Endothelial cell of umbilical vein (primary cell): ENCODE measurements around the gene EPYC. TPM values are rescaled to one million over a fixed set of nuclear protein-coding genes. Genes with fewer than 3 reads are reported as not detected.

Source experiments
- BruUV-seq: library from RNA; stranded (reverse); fragments of 400-500 nt; replicated peaks from 2 replicates; lab custom pipeline; 2021; lab: Mats Ljungman, UMichigan
- CTCF ChIA-PET: fragments of 300-600, 350-600 bp; sonication (Branson Sonifier 250); formaldehyde crosslinking; loops from one replicate; lab custom pipeline; 2021; ENCODE audit warnings: antibody characterized with exemption, inconsistent platforms; lab: Charles Lee
- POLR2A ChIA-PET: fragments of 300-600, 350-600 bp; sonication (Branson Sonifier 250); formaldehyde crosslinking; loops from one replicate; lab custom pipeline; 2021; ENCODE audit warnings: antibody characterized with exemption, inconsistent platforms; lab: Charles Lee
- DNase-seq: peaks from one replicate; pipeline ENCODE4 v3.0.0-alpha.2; 2011; ENCODE audit warnings: low read depth, low spot score
- FAIRE-seq: peaks from 2 replicates; lab custom pipeline; 2011; peaks lifted over from hg19 to GRCh38; lab: Jason Lieb, UNC
- H2AFZ ChIP-seq: 2 replicates; pipeline ENCODE4 v1.6.0; 2012; ENCODE audit warnings: low read depth, low read length, control low read depth, inconsistent platforms
- H3K27ac ChIP-seq: 2 replicates; pipeline ENCODE4 v1.5.1; 2011; ENCODE audit warnings: low read depth, mild to moderate bottlenecking, control low read depth, low read length, moderate library complexity; ENCODE audit not compliant: insufficient read depth
- H3K27me3 ChIP-seq, 2 experiments: 2 replicates each; pipeline versions ENCODE4 v1.6.0 to v1.6.1; 2011; ENCODE audit warnings: low read length in 2 of 2, mixed read lengths in 1 of 2; ENCODE audit not compliant: control insufficient read depth in 2 of 2, insufficient read depth in 2 of 2
- H3K36me3 ChIP-seq, 2 experiments: 2 replicates in 1 of 2; 3 replicates in 1 of 2; pipeline ENCODE4 v1.5.1; 2011; ENCODE audit warnings: low read length in 2 of 2, mild to moderate bottlenecking in 1 of 2, moderate library complexity in 1 of 2; ENCODE audit not compliant: control insufficient read depth in 2 of 2, insufficient read depth in 2 of 2; ENCODE audit errors: extremely low read depth in 1 of 2
- H3K4me1 ChIP-seq: 3 replicates; pipeline ENCODE4 v1.5.1; 2011; ENCODE audit warnings: mild to moderate bottlenecking, low read length; ENCODE audit not compliant: control insufficient read depth, insufficient read depth; ENCODE audit errors: extremely low read depth
- H3K4me2 ChIP-seq: 2 replicates; pipeline ENCODE4 v1.6.1; 2011; ENCODE audit warnings: low read length, control low read depth, mixed read lengths; ENCODE audit not compliant: insufficient read depth
- H3K4me3 ChIP-seq, 3 experiments: fragments of 200-600 bp in 1 of 3; sonication (generic), shearing (Covaris generic) in 1 of 3; replicated peaks in 1 of 3; 2 replicates each; pipeline ENCODE4 v1.5.1; 2011 to 2016; ENCODE audit warnings: control low read depth in 3 of 3, low read length in 3 of 3, mild to moderate bottlenecking in 2 of 3, inconsistent platforms in 1 of 3, low read depth in 1 of 3, moderate library complexity in 1 of 3; ENCODE audit not compliant: insufficient read depth in 1 of 3
- H3K79me2 ChIP-seq: 2 replicates; pipeline ENCODE4 v1.6.0; 2012; ENCODE audit warnings: low read length, inconsistent platforms; ENCODE audit not compliant: control insufficient read depth, insufficient read depth
- H3K9ac ChIP-seq: replicated peaks from 2 replicates; pipeline ENCODE3; 2011; ENCODE audit warnings: low read length, control low read depth; ENCODE audit not compliant: insufficient read depth; ENCODE audit errors: extremely low read depth
- H3K9me1 ChIP-seq: replicated peaks from 3 replicates; pipeline ENCODE4 v1.6.0; 2011; ENCODE audit warnings: mild to moderate bottlenecking, low read length; ENCODE audit not compliant: control insufficient read depth, insufficient read depth; ENCODE audit errors: extremely low read depth
- H3K9me3 ChIP-seq: replicated peaks from 2 replicates; pipeline ENCODE4 v1.5.1; 2012; ENCODE audit warnings: low read length, inconsistent platforms; ENCODE audit not compliant: control insufficient read depth, insufficient read depth
- H4K20me1 ChIP-seq: replicated peaks from 2 replicates; pipeline ENCODE3; 2011; ENCODE audit warnings: mild to moderate bottlenecking, low read length; ENCODE audit not compliant: control insufficient read depth, insufficient read depth; ENCODE audit errors: extremely low read depth
- CTCF ChIP-seq, 2 donors: IDR thresholded peaks; 1 replicate in 1 of 2; 2 replicates in 1 of 2; pipeline ENCODE4 v1.5.1; 2011; ENCODE audit warnings: low read length in 2 of 2, mild to moderate bottlenecking in 2 of 2, moderate library complexity in 2 of 2, control low read depth in 1 of 2, inconsistent platforms in 1 of 2, low read depth in 1 of 2; ENCODE audit not compliant: insufficient read depth in 1 of 2; ENCODE audit errors: extremely low read depth in 1 of 2
- EZH2 ChIP-seq: IDR thresholded peaks from 2 replicates; pipeline ENCODE4 v1.6.1; 2012; ENCODE audit warnings: borderline replicate concordance, low read depth, mild to moderate bottlenecking, moderate library complexity, low read length, inconsistent platforms; ENCODE audit not compliant: severe bottlenecking
- FOS ChIP-seq: IDR thresholded peaks from 2 replicates; pipeline ENCODE4 v1.6.1; 2011; ENCODE audit warnings: mild to moderate bottlenecking, low read length, moderate library complexity, borderline replicate concordance; ENCODE audit not compliant: insufficient read depth
- JUN ChIP-seq: IDR thresholded peaks from 2 replicates; pipeline ENCODE4 v1.6.1; 2011; ENCODE audit warnings: borderline replicate concordance, low read depth; ENCODE audit not compliant: insufficient read length, insufficient read depth
- MYC ChIP-seq: IDR thresholded peaks from one replicate; pipeline ENCODE4 v1.6.1; 2011; ENCODE audit warnings: mild to moderate bottlenecking, low read depth, low read length
- POLR2A ChIP-seq: IDR thresholded peaks from 2 replicates; pipeline ENCODE4 v1.6.1; 2012; ENCODE audit warnings: low read depth, mild to moderate bottlenecking, control low read depth, low read length
- POLR2AphosphoS5 ChIP-seq: IDR thresholded peaks from 2 replicates; pipeline ENCODE4 v1.6.1; 2012; ENCODE audit warnings: low read depth, mild to moderate bottlenecking, control low read depth, low read length, moderate library complexity; ENCODE audit not compliant: insufficient read depth
- dilution Hi-C: fragments of 300-500 bp; cut with MboI; formaldehyde crosslinking; loops from one replicate; pipeline ENCODE4 v1.15.0; 2019; ENCODE audit warnings: low sequenced_read_pairs; ENCODE audit not compliant: extremely low pct_ligation_motif_present
- intact Hi-C: fragments of 100-400 bp; cut with micrococcal nuclease; formaldehyde crosslinking; loops from one replicate; pipeline ENCODE4 v1.10.0; 2022
- polyA plus RNA-seq, 4 experiments: library from polyadenylated mRNA; depleted of rRNA in 3 of 4; stranded (reverse) in 3 of 4; unstranded in 1 of 4; fragments of >200 nt; gene quantifications; 2 replicates each; pipeline versions ENCODE4 v1.2.1 to v1.2.3, GENCODE V29; 2011 to 2012; ENCODE audit warnings: missing spikeins in 1 of 4
- total RNA-seq: library from RNA; stranded (reverse); gene quantifications from 2 replicates; pipeline ENCODE4 v1.2.3, GENCODE V29; 2021

The EPYC gene
- total and polyA plus RNA-seq, 2 donors (not counting 3 experiments of a cell fraction or from before 2014, with no cell fraction given): not detected

- no peak overlapping the region for H3K4me3 ChIP-seq
- DNase-seq (no peak), FAIRE-seq (no peak)
- H3K9me1 ChIP-seq: no peaks in the 10 kb centered on the region
- no peaks in the 10 kb centered on the region for H3K9me3 ChIP-seq
- no peak overlapping the region for H2AFZ ChIP-seq
- no peaks in the 10 kb centered on the region for H3K36me3 ChIP-seq
- no peaks in the 10 kb centered on the region for H3K79me2 ChIP-seq
- no peak for TF ChIP-seq CTCF (IDR thresholded peaks at IDR 0.05; ENCODE audit: extremely low read depth in 1 of 2, insufficient read depth in 1 of 2, low read depth in 1 of 2, low read length in 2 of 2)
- no peak for TF ChIP-seq POLR2A
- no peak for TF ChIP-seq FOS
- TF ChIP-seq EZH2: no peak
- TF ChIP-seq JUN: no peak
- no peak for TF ChIP-seq MYC
- TF ChIP-seq POLR2AphosphoS5: no peak
- ChIA-PET CTCF (interaction anchor here (1.3 kb wide), 1 partner anchor 10 kb away, joined by 5 read pairs; no protein-coding TSS in a partner anchor), POLR2A (no interaction called here)
- H3K27ac ChIP-seq: no peak overlapping the region
- intact Hi-C loops (no loop called here), dilution Hi-C loops (no loop called here)
- H3K4me1 ChIP-seq: no peaks in the 10 kb centered on the region
- H3K4me2 ChIP-seq: no peak overlapping the region
- no peak overlapping the region for H3K9ac ChIP-seq
- no peaks in the 10 kb centered on the region for H4K20me1 ChIP-seq
- no TSS peak for BruUV-seq
- no peaks in the 10 kb centered on the region for H3K27me3 ChIP-seq
Measured at GRCh38 chr12:90954428-90954827, 50.3 kb downstream of the EPYC start.
